GM23338 (cell line): Measurements from ENCODE around the gene NR2C1. TPM values are rescaled to one million over a fixed set of nuclear protein-coding genes. Genes with fewer than 3 reads are reported as not detected.

Source experiments
- ATAC-seq: fragments of 200-7000 bp; cut with Tn5 transposase; 3 replicates; pipeline ENCODE4 v1.9.1; 2020
- DNase-seq: peaks from one replicate; pipeline ENCODE4 v3.0.0-alpha.2; 2015; ENCODE audit warnings: low spot score
- H2AFZ ChIP-seq: fragments of 200-600 bp; sonication (generic); 2 replicates; pipeline ENCODE4 v1.8.0; 2016; ENCODE audit warnings: antibody characterized with exemption, mild to moderate bottlenecking, moderate library complexity
- H3F3A ChIP-seq: fragments of 200-600 bp; sonication (generic); replicated peaks from 2 replicates; pipeline ENCODE4 v1.8.0; 2017; ENCODE audit warnings: antibody characterized with exemption, mixed run types, low read depth
- H3K27ac ChIP-seq: fragments of 200-600 bp; sonication (generic); 2 replicates; pipeline ENCODE4 v1.6.1; 2016; ENCODE audit warnings: low read depth
- H3K27me3 ChIP-seq: fragments of 200-600 bp; sonication (generic); 2 replicates; pipeline ENCODE4 v1.8.0; 2016; ENCODE audit warnings: mild to moderate bottlenecking, mixed run types, moderate library complexity; ENCODE audit not compliant: insufficient read depth
- H3K36me3 ChIP-seq: fragments of 200-600 bp; sonication (generic); 2 replicates; pipeline ENCODE4 v1.8.0; 2016; ENCODE audit warnings: mild to moderate bottlenecking; ENCODE audit not compliant: insufficient read depth
- H3K4me1 ChIP-seq: fragments of 200-600 bp; sonication (generic); 2 replicates; pipeline ENCODE4 v1.8.0; 2016; ENCODE audit warnings: mild to moderate bottlenecking, moderate library complexity; ENCODE audit not compliant: insufficient read depth
- H3K4me2 ChIP-seq: fragments of 200-600 bp; sonication (generic); 2 replicates; pipeline ENCODE4 v1.7.1; 2017; ENCODE audit warnings: mixed run types
- H3K4me3 ChIP-seq: fragments of 200-600 bp; sonication (generic); 2 replicates; pipeline ENCODE4 v1.6.1; 2016; ENCODE audit warnings: mixed run types
- H3K79me2 ChIP-seq: fragments of 200-600 bp; sonication (generic); replicated peaks from 2 replicates; pipeline ENCODE4 v1.8.0; 2017; ENCODE audit warnings: mild to moderate bottlenecking; ENCODE audit not compliant: insufficient read depth
- H3K9me2 ChIP-seq: fragments of 200-600 bp; sonication (generic); 2 replicates; pipeline ENCODE4 v1.8.0; 2017; ENCODE audit not compliant: insufficient read depth
- H4K20me1 ChIP-seq: fragments of 200-600 bp; sonication (generic); replicated peaks from 2 replicates; pipeline ENCODE4 v1.8.0; 2017; ENCODE audit warnings: mild to moderate bottlenecking; ENCODE audit not compliant: insufficient read depth
- H3K27ac Mint-ChIP-seq: 2 replicates; pipeline ENCODE4 v1.8.0; 2020; ENCODE audit warnings: inconsistent platforms, mild to moderate bottlenecking, moderate library complexity, mixed read lengths
- H3K27me3 Mint-ChIP-seq: 3 replicates; pipeline ENCODE4 v1.8.0; 2022; ENCODE audit warnings: low read depth, mild to moderate bottlenecking, moderate library complexity, mixed read lengths, inconsistent platforms; ENCODE audit not compliant: insufficient read depth, poor library complexity
- H3K36me3 Mint-ChIP-seq: 3 replicates; pipeline ENCODE4 v1.8.0; 2021; ENCODE audit warnings: low read depth, mild to moderate bottlenecking, inconsistent platforms, moderate library complexity, mixed read lengths
- H3K4me1 Mint-ChIP-seq: 3 replicates; pipeline ENCODE4 v1.8.0; 2020; ENCODE audit warnings: mild to moderate bottlenecking, inconsistent platforms, mixed read lengths
- H3K4me3 Mint-ChIP-seq: 3 replicates; pipeline ENCODE4 v1.8.0; 2021; ENCODE audit warnings: moderate library complexity, mild to moderate bottlenecking, inconsistent platforms, mixed read lengths
- H3K9me3 Mint-ChIP-seq: 3 replicates; pipeline ENCODE4 v1.8.0; 2020; ENCODE audit warnings: moderate library complexity, mild to moderate bottlenecking, inconsistent platforms, mixed read lengths
- CREB1 ChIP-seq: fragments of 250-450 bp; sonication (Bioruptor Pico); IDR thresholded peaks from 2 replicates; pipeline ENCODE4 v1.5.0; 2020; ENCODE audit warnings: low read depth, mild to moderate bottlenecking, moderate library complexity
- EZH2 ChIP-seq: fragments of 200-600 bp; sonication (generic); IDR thresholded peaks from one replicate; pipeline ENCODE4 v1.8.0; 2017; ENCODE audit warnings: antibody characterized with exemption, mild to moderate bottlenecking, low read depth; ENCODE audit not compliant: unreplicated experiment
- EZH2phosphoT487 ChIP-seq: fragments of 200-600 bp; sonication (generic); IDR thresholded peaks from one replicate; pipeline ENCODE4 v1.8.1; 2018; ENCODE audit warnings: antibody characterized with exemption; ENCODE audit not compliant: unreplicated experiment
- JUNB ChIP-seq: IDR thresholded peaks from one replicate; pipeline ENCODE4 v1.6.1; 2016; ENCODE audit warnings: antibody characterized with exemption; ENCODE audit not compliant: unreplicated experiment
- NANOG ChIP-seq: IDR thresholded peaks from 2 replicates; pipeline ENCODE4 v1.6.1; 2016; ENCODE audit warnings: antibody characterized with exemption, borderline replicate concordance
- POLR2AphosphoS5 ChIP-seq: IDR thresholded peaks from 2 replicates; pipeline ENCODE4 v1.6.1; 2016; ENCODE audit warnings: antibody characterized with exemption, low read depth
- STAT1 ChIP-seq: IDR thresholded peaks from one replicate; pipeline ENCODE4 v1.6.1; 2016; ENCODE audit warnings: antibody characterized with exemption; ENCODE audit not compliant: unreplicated experiment
- ZNF114 ChIP-seq: fragments of 250-450 bp; sonication (Bioruptor Pico); IDR thresholded peaks from 2 replicates; pipeline ENCODE4 v1.5.0; 2020; ENCODE audit warnings: mild to moderate bottlenecking, moderate library complexity
- ZNF331 ChIP-seq: fragments of 250-450 bp; sonication (Bioruptor Pico); IDR thresholded peaks from 2 replicates; pipeline ENCODE4 v1.5.0; 2020; ENCODE audit warnings: low read depth, mild to moderate bottlenecking, moderate library complexity
- polyA plus RNA-seq: library from polyadenylated mRNA; unstranded; fragments of >200 nt; fragmentation: Nextera tagmentation; extraction: Ambion mirVana; gene quantifications from 2 replicates; pipeline ENCODE4 v1.2.1, GENCODE V29; 2016
- total RNA-seq: library from RNA; depleted of rRNA; stranded (reverse); fragments of >200 nt; shearing (Covaris generic); gene quantifications from 2 replicates; pipeline ENCODE4 v1.2.3, GENCODE V29; 2014
- TF ChIP-seq, protein P1 (sequence below): fragments of 250-450 bp; sonication (Bioruptor Pico); IDR thresholded peaks from 2 replicates; pipeline ENCODE4 v1.5.0; 2020; ENCODE audit warnings: mild to moderate bottlenecking, moderate library complexity
- TF ChIP-seq, protein P2 (sequence below), 2 experiments: fragments of 200-600 bp in 1 of 2; sonication (generic) in 1 of 2; conservative IDR thresholded peaks; 2 replicates each; pipeline versions ENCODE4 v1.5.1 to v1.6.1; 2016 to 2017; ENCODE audit warnings: antibody characterized with exemption in 2 of 2, low read depth in 2 of 2, mild to moderate bottlenecking in 2 of 2, moderate library complexity in 1 of 2
- TF ChIP-seq, protein P3 (sequence below): IDR thresholded peaks from 2 replicates; pipeline ENCODE4 v1.6.1; 2016; ENCODE audit warnings: antibody characterized with exemption

Gene NR2C1
- total and polyA plus RNA-seq, 2 experiments from 2014 or later = 41.1 to 45.3 TPM

DNA sequence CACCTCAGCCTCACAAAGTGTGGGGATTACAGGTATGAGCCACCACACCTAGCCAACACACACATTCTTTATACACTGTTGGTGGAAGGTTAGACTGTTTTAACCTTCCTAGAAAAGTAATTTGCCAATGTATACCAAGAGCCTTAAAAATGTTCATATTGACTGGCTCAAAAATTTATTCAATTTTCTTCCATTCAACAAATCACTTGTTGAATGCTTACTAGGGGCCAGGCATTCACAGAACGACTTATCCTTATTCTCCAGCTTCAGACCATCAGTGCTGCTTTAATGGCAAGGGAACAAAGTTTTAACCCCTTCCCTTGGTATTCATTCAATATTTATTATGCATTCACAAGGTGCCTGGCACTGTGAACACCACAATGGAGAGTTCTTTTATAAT is 3.0 kb downstream of the NR2C1 start (continued):
- no peak for TF ChIP-seq EZH2phosphoT487

DNA sequence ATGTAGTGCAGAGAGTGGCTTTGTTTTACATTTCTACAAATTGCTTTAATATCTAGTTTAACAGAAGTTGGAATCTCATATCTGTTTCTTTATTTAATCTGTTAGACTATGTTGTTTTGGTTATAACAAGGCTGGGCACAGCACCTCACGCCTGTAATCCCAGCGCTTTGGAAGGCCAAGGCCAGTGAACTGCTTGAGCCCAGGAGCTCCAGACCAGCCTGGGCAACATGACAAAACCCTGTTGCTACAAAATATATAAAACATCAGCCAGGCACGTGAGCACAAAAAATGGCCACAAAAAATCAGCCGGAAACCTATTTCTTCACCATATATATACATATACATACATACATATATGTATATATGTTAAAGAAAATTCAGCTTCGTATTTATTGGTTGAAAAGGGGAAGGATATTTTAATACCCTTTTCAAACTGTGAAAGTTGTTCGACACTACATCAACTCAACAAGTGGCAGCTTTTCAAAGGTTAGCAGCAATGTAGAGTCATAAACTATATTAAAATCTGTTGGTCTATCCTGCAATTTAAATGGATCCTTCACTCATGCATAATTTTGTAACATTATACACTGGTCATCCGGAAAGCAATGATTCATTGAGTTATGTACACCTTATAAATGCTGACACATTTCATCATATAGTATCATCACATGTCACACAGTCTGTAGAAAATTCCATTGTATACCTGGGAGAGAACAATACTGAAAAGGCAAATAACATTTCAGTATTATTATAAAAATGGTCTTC is 7.1 kb downstream of the NR2C1 start:
- no peak overlapping the region for H3K4me3 ChIP-seq
- peaks cover 54% of the 10 kb centered on the region for H3K79me2 ChIP-seq
- no peak for DNase-seq
- H3K9me2 ChIP-seq = no peaks in the 10 kb centered on the region
- peaks cover 40% of the 10 kb centered on the region for H3K36me3 Mint-ChIP-seq
- H3K9me3 Mint-ChIP-seq = no peaks in the 10 kb centered on the region
- H3K4me3 Mint-ChIP-seq = no peak overlapping the region
- no peaks in the 10 kb centered on the region for H3F3A ChIP-seq
- H3K27ac Mint-ChIP-seq = no peak overlapping the region
- H3K27me3 ChIP-seq = no peaks in the 10 kb centered on the region
- H3K27me3 Mint-ChIP-seq = no peaks in the 10 kb centered on the region
- H4K20me1 ChIP-seq = peaks cover 19% of the 10 kb centered on the region
- ATAC-seq = no peak
- H3K4me1 Mint-ChIP-seq = no peaks in the 10 kb centered on the region
- H3K4me1 ChIP-seq = no peaks in the 10 kb centered on the region
- H3K36me3 ChIP-seq = peaks cover 31% of the 10 kb centered on the region; the same call in 1 of the 2 replicates
- H3K4me2 ChIP-seq = no peak overlapping the region
- H2AFZ ChIP-seq = no peak overlapping the region
- H3K27ac ChIP-seq = no peak overlapping the region
- TF ChIP-seq, protein P1, sequence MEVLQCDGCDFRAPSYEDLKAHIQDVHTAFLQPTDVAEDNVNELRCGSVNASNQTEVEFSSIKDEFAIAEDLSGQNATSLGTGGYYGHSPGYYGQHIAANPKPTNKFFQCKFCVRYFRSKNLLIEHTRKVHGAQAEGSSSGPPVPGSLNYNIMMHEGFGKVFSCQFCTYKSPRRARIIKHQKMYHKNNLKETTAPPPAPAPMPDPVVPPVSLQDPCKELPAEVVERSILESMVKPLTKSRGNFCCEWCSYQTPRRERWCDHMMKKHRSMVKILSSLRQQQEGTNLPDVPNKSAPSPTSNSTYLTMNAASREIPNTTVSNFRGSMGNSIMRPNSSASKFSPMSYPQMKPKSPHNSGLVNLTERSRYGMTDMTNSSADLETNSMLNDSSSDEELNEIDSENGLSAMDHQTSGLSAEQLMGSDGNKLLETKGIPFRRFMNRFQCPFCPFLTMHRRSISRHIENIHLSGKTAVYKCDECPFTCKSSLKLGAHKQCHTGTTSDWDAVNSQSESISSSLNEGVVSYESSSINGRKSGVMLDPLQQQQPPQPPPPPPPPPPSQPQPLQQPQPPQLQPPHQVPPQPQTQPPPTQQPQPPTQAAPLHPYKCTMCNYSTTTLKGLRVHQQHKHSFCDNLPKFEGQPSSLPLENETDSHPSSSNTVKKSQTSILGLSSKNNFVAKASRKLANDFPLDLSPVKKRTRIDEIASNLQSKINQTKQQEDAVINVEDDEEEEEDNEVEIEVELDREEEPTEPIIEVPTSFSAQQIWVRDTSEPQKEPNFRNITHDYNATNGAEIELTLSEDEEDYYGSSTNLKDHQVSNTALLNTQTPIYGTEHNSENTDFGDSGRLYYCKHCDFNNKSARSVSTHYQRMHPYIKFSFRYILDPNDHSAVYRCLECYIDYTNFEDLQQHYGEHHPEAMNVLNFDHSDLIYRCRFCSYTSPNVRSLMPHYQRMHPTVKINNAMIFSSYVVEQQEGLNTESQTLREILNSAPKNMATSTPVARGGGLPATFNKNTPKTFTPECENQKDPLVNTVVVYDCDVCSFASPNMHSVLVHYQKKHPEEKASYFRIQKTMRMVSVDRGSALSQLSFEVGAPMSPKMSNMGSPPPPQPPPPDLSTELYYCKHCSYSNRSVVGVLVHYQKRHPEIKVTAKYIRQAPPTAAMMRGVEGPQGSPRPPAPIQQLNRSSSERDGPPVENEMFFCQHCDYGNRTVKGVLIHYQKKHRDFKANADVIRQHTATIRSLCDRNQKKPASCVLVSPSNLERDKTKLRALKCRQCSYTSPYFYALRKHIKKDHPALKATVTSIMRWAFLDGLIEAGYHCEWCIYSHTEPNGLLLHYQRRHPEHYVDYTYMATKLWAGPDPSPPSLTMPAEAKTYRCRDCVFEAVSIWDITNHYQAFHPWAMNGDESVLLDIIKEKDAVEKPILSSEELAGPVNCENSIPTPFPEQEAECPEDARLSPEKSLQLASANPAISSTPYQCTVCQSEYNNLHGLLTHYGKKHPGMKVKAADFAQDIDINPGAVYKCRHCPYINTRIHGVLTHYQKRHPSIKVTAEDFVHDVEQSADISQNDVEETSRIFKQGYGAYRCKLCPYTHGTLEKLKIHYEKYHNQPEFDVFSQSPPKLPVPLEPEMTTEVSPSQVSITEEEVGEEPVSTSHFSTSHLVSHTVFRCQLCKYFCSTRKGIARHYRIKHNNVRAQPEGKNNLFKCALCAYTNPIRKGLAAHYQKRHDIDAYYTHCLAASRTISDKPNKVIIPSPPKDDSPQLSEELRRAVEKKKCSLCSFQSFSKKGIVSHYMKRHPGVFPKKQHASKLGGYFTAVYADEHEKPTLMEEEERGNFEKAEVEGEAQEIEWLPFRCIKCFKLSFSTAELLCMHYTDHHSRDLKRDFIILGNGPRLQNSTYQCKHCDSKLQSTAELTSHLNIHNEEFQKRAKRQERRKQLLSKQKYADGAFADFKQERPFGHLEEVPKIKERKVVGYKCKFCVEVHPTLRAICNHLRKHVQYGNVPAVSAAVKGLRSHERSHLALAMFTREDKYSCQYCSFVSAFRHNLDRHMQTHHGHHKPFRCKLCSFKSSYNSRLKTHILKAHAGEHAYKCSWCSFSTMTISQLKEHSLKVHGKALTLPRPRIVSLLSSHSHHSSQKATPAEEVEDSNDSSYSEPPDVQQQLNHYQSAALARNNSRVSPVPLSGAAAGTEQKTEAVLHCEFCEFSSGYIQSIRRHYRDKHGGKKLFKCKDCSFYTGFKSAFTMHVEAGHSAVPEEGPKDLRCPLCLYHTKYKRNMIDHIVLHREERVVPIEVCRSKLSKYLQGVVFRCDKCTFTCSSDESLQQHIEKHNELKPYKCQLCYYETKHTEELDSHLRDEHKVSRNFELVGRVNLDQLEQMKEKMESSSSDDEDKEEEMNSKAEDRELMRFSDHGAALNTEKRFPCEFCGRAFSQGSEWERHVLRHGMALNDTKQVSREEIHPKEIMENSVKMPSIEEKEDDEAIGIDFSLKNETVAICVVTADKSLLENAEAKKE (CRISPR knock-in tag) = no peak
- TF ChIP-seq EZH2phosphoT487 = no peak
- no peak for TF ChIP-seq ZNF114 (CRISPR knock-in tag)
- TF ChIP-seq POLR2AphosphoS5 = no peak
- TF ChIP-seq ZNF331 (CRISPR knock-in tag) = no peak
- no peak for TF ChIP-seq NANOG
- TF ChIP-seq EZH2 = no peak
- TF ChIP-seq STAT1 = no peak
- TF ChIP-seq, protein P2, sequence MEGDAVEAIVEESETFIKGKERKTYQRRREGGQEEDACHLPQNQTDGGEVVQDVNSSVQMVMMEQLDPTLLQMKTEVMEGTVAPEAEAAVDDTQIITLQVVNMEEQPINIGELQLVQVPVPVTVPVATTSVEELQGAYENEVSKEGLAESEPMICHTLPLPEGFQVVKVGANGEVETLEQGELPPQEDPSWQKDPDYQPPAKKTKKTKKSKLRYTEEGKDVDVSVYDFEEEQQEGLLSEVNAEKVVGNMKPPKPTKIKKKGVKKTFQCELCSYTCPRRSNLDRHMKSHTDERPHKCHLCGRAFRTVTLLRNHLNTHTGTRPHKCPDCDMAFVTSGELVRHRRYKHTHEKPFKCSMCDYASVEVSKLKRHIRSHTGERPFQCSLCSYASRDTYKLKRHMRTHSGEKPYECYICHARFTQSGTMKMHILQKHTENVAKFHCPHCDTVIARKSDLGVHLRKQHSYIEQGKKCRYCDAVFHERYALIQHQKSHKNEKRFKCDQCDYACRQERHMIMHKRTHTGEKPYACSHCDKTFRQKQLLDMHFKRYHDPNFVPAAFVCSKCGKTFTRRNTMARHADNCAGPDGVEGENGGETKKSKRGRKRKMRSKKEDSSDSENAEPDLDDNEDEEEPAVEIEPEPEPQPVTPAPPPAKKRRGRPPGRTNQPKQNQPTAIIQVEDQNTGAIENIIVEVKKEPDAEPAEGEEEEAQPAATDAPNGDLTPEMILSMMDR (conservative IDR thresholded peaks at IDR 0.05; ENCODE audit: low read depth in 2 of 2) = no peak
- TF ChIP-seq JUNB = no peak
- TF ChIP-seq, protein P3, sequence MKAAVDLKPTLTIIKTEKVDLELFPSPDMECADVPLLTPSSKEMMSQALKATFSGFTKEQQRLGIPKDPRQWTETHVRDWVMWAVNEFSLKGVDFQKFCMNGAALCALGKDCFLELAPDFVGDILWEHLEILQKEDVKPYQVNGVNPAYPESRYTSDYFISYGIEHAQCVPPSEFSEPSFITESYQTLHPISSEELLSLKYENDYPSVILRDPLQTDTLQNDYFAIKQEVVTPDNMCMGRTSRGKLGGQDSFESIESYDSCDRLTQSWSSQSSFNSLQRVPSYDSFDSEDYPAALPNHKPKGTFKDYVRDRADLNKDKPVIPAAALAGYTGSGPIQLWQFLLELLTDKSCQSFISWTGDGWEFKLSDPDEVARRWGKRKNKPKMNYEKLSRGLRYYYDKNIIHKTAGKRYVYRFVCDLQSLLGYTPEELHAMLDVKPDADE = no peak
- no peak for TF ChIP-seq CREB1 (CRISPR knock-in tag)
